GM04504 (cell line): ENCODE data around the gene SOX3.

Experiments used
- DNase-seq: peaks from one replicate; pipeline ENCODE4 v3.0.0-alpha.2; 2012; ENCODE audit warnings: low read depth

Gene SOX3

GRCh38 chrX:140495739-140496138 is 9.1 kb downstream of the SOX3 start:
- DNase-seq, result no peak

- DNase-seq, result no peak
Measured at GRCh38 chrX:140492066-140492994, 12.5 kb downstream of the SOX3 start.

- no peak for DNase-seq
Measured at GRCh38 chrX:140480765-140481164, 24.1 kb downstream of the SOX3 start.

- no peak for DNase-seq
Measured at GRCh38 chrX:140477987-140478386, 26.9 kb downstream of the SOX3 start.

GRCh38 chrX:140475025-140475424 is 29.8 kb downstream of the SOX3 start:
- DNase-seq, result no peak

- no peak for DNase-seq
Measured at GRCh38 chrX:140467211-140467610, 37.7 kb downstream of the SOX3 start.
